ENCODE data around the gene FBN2. TPM values are rescaled to one million over a fixed set of nuclear protein-coding genes. Genes with fewer than 3 reads are reported as not detected.

FBN2 gene
- total and polyA plus RNA-seq, 9 of the 15 experiments (the other 6 are each of a cell fraction or from before 2014, with no cell fraction given) = 0.01 to 0.09 TPM; not detected in 7

DNA sequence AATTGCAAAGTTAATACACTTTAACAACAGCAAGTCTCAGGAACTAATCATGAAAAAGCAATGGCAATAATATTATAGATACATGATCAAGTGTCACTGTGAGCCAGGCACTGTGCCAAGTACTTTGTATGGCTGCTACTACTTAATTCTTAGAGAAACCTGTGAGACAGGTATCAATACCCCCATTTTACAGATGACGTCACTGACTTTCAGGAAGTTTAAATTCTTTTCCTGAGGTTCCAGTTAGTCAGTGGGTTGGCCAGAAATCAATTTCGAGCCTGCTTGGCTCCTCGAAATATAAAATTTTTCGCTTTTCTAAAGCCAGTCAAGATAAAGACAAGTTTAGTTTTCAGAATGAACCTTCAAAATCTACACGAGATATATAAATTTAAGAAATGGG lies 324.2 kb downstream of the FBN2 start:
- peaks cover 0 to 6% of the 10 kb centered on the region in 2 experiments; a peak in 1 of 5 replicates for H3K27me3 ChIP-seq (ENCODE audit: control insufficient read depth in 2 of 2, insufficient read depth in 2 of 2, low read length in 2 of 2)
- H3K4me2 ChIP-seq (ENCODE audit: insufficient read depth, low read length) = no peak overlapping the region
- ATAC-seq (no peak), FAIRE-seq (no peak), DNase-seq (ENCODE audit: extremely low read depth in 1 of 4, low spot score in 3 of 4) (no peak)
- intact Hi-C loops (cut with micrococcal nuclease) = loop anchor here (1.0 to 5.0 kb wide), 5 partner anchors 461 to 1554 kb away; no protein-coding TSS in a partner anchor
- H3K9me3 ChIP-seq (replicated peaks; ENCODE audit: control insufficient read depth, insufficient read depth, low read depth, low read length) = no peaks in the 10 kb centered on the region
- H3K4me3 ChIP-seq = no peak overlapping the region
- H3K79me2 ChIP-seq (ENCODE audit: control insufficient read depth, insufficient read depth, low read length) = no peaks in the 10 kb centered on the region
- H3K27ac ChIP-seq (ENCODE audit: extremely low read depth, low read depth, low read length) = no peak overlapping the region
- WGBS (ENCODE audit: insufficient coverage, low coverage, missing lambda C conversion rate) = 4% methylated on average over 5 of the region's 5 CpGs
- in situ Hi-C loops (cut with MboI) = loop anchor here (25.0 kb wide), 1 partner anchor 923 kb away; no protein-coding TSS in a partner anchor
- POLR2A ChIA-PET = no interaction called here
- CTCF ChIA-PET (ENCODE audit: low intra/inter-chr PET ratio) = interaction anchor here (1.0 to 2.7 kb wide), 2 partner anchors 839 to 1554 kb away, joined by 4 to 21 read pairs; no protein-coding TSS in a partner anchor
- H3K9me1 ChIP-seq (ENCODE audit: control insufficient read depth, insufficient read depth, low read length) = no peaks in the 10 kb centered on the region
- H3K9ac ChIP-seq (ENCODE audit: insufficient read depth in 1 of 2, low read depth in 2 of 2, low read length in 2 of 2) = no peak overlapping the region
- no TSS peak for BruUV-seq (replicated peaks)
- H2AFZ ChIP-seq (ENCODE audit: low read depth, low read length) = no peak overlapping the region
- no peaks in the 10 kb centered on the region for H3K36me3 ChIP-seq (ENCODE audit: control insufficient read depth, insufficient read depth, low read length)
- H3K4me1 ChIP-seq (replicated peaks in 1 of 2; ENCODE audit: control insufficient read depth in 2 of 2, insufficient read depth in 2 of 2, low read length in 2 of 2) = no peaks in the 10 kb centered on the region
- H4K20me1 ChIP-seq (replicated peaks; ENCODE audit: control insufficient read depth, insufficient read depth, low read length) = no peaks in the 10 kb centered on the region
- TF ChIP-seq KDM2B (CRISPR knock-in tag; IDR thresholded peaks at IDR 0.05) (no peak), ERF (CRISPR knock-in tag; IDR thresholded peaks at IDR 0.05) (no peak), ATF1 (CRISPR knock-in tag; IDR thresholded peaks at IDR 0.05) (no peak), ATF1 (tag; IDR thresholded peaks at IDR 0.05) (peak; percentile 35; the same call in 1 of the 2 replicates), MTA1 (IDR thresholded peaks at IDR 0.05; ENCODE audit: borderline replicate concordance) (no peak), FOSL1 (tag; conservative IDR thresholded peaks at IDR 0.05) (no peak), ATF7 (IDR thresholded peaks at IDR 0.05) (peak; percentile 42; the same call in 1 of the 2 replicates), SRSF7 (optimal IDR thresholded peaks at IDR 0.05; ENCODE audit: low read depth, low read length) (no peak), FOXM1 (IDR thresholded peaks at IDR 0.05; ENCODE audit: low read depth) (no peak), FOXM1 (CRISPR knock-in tag; IDR thresholded peaks at IDR 0.05; ENCODE audit: low read depth) (no peak), POLR2H (tag; IDR thresholded peaks at IDR 0.05; ENCODE audit: low read depth) (no peak), NFE2L1 (tag; IDR thresholded peaks at IDR 0.05; ENCODE audit: borderline replicate concordance, low read depth) (no peak), FOXJ2 (tag; IDR thresholded peaks at IDR 0.05) (no peak), MYBL2 (IDR thresholded peaks at IDR 0.05; ENCODE audit: low read depth) (no peak), MYBL2 (CRISPR knock-in tag; IDR thresholded peaks at IDR 0.05; ENCODE audit: borderline replicate concordance) (no peak), ZBED1 (IDR thresholded peaks at IDR 0.05) (no peak), MIER1 (IDR thresholded peaks at IDR 0.05; ENCODE audit: low read depth) (no peak), SREBF2 (CRISPR knock-in tag; IDR thresholded peaks at IDR 0.05) (no peak)
- TF ChIP-seq, protein P1, sequence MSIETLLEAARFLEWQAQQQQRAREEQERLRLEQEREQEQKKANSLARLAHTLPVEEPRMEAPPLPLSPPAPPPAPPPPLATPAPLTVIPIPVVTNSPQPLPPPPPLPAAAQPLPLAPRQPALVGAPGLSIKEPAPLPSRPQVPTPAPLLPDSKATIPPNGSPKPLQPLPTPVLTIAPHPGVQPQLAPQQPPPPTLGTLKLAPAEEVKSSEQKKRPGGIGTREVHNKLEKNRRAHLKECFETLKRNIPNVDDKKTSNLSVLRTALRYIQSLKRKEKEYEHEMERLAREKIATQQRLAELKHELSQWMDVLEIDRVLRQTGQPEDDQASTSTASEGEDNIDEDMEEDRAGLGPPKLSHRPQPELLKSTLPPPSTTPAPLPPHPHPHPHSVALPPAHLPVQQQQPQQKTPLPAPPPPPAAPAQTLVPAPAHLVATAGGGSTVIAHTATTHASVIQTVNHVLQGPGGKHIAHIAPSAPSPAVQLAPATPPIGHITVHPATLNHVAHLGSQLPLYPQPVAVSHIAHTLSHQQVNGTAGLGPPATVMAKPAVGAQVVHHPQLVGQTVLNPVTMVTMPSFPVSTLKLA (conservative IDR thresholded peaks at IDR 0.05) = no peak
- TF ChIP-seq, protein P2, sequence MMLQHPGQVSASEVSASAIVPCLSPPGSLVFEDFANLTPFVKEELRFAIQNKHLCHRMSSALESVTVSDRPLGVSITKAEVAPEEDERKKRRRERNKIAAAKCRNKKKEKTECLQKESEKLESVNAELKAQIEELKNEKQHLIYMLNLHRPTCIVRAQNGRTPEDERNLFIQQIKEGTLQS (IDR thresholded peaks at IDR 0.05) = peak; percentile 65
- TF ChIP-seq, protein P2 (CRISPR knock-in tag; conservative IDR thresholded peaks at IDR 0.05) = no peak
- TF ChIP-seq, protein P3, sequence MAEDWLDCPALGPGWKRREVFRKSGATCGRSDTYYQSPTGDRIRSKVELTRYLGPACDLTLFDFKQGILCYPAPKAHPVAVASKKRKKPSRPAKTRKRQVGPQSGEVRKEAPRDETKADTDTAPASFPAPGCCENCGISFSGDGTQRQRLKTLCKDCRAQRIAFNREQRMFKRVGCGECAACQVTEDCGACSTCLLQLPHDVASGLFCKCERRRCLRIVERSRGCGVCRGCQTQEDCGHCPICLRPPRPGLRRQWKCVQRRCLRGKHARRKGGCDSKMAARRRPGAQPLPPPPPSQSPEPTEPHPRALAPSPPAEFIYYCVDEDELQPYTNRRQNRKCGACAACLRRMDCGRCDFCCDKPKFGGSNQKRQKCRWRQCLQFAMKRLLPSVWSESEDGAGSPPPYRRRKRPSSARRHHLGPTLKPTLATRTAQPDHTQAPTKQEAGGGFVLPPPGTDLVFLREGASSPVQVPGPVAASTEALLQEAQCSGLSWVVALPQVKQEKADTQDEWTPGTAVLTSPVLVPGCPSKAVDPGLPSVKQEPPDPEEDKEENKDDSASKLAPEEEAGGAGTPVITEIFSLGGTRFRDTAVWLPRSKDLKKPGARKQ (CRISPR knock-in tag; IDR thresholded peaks at IDR 0.05) = no peak
